HG02970 (cell line): Measurements from ENCODE around the gene TMEM250.

Source experiments
- ATAC-seq: cut with Tn5 transposase; IDR thresholded peaks from one replicate; pipeline ENCODE4 v1.9.1; 2021; ENCODE audit warnings: mild to moderate bottlenecking, moderate library complexity, moderate number of reproducible peaks; ENCODE audit not compliant: unreplicated experiment, low FRiP score

The TMEM250 gene

DNA sequence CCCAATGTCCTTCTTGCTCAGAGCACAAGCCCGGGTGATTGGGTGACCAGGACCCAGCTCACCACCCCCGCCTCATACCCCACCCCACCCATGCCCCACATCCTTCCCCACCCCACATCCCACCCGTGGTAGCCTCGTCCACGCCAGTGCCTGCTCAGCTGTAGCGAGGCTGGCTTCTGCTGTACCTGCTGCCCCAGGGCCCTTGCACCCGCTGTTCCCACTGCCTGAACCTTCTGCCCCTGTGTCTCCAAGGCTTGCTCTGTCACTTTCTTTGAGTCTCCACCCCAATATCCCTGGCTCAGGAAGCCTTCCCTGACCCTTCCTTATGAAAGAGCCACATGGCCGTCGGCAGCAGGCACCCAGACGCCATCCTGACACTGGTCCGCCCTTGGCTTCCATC lies 20.5 kb downstream of the TMEM250 start:
- ATAC-seq, result no peak

DNA sequence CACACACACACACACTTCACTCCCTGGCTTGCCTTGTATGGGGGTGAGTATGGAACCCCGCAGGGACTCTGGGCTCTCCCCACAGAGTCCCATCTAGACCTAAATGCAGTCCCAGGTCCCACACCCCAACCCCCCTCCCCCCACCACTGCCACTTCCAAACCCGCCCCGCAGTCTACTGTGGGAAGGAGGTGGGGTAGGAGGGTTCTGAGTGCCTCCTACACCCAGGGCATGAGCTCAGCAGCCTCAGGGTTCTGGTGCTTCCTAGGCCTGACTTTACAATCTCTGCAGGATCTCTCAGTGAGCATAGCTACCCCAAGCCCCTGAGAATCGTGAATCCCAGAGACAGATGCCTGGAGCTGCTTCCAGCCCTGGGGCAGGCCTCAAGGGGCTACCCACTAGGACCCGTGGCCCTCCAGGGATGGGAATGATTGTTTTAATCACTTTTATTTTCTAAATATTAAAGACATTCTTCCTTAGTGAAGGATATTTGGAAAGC lies 22.1 kb downstream of the TMEM250 start:
- no peak for ATAC-seq

DNA sequence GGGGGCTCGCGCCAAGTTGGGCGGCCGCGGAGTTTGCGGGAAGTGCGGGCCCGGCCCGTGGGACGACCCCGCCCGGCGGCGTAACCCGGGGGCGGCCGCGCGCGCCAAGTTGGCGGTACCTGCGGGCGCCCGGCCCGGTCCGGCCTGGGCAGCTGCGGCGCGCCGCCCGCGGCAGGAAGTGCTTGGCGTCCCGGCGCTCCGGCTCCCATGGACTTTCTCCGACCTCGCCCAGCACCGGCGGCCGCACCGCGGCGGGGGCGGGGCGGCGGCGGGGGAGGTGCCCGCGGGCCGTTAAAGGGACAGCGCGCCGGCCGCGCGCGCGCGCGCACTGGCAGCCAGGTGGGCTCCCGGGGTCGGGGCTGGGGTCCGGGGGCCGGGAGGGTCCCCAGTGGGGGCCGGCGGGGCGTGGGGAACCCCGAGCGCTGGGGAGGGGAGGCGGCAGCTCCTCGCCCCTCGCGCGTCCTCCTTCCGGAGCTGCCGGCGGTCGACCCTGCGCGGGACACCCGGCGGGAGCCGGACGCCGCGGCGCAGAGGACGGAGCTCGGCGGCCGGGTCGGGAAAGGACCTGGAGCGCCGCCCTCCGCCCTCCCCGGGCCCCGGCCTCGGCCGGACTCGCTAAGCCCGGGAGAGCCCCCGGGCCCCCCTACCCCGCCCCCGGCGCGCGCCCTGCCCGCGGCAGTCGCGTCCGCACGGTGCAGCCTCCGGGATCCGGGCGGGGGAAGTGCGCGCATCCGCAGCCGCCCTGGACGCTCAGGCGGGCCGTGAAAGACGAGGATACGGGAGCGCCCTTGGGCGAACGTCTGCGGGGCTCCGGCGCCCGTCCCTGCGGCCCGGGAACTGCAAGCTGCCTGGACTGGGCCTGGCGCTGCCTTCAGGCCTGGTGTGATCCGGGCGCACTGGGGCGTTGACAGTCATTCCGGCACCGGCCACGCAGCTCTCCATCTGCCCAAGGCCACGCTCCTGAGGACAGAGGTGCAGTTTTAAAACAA lies 23.3 kb downstream of the TMEM250 start, which contains the start of gene NACC2:
Gene NACC2 (minus strand): TSS at position 220 of the 989 bp plus-strand sequence. CDS start 44,768 bp downstream, outside the sequence.
- ATAC-seq, result no peak

DNA sequence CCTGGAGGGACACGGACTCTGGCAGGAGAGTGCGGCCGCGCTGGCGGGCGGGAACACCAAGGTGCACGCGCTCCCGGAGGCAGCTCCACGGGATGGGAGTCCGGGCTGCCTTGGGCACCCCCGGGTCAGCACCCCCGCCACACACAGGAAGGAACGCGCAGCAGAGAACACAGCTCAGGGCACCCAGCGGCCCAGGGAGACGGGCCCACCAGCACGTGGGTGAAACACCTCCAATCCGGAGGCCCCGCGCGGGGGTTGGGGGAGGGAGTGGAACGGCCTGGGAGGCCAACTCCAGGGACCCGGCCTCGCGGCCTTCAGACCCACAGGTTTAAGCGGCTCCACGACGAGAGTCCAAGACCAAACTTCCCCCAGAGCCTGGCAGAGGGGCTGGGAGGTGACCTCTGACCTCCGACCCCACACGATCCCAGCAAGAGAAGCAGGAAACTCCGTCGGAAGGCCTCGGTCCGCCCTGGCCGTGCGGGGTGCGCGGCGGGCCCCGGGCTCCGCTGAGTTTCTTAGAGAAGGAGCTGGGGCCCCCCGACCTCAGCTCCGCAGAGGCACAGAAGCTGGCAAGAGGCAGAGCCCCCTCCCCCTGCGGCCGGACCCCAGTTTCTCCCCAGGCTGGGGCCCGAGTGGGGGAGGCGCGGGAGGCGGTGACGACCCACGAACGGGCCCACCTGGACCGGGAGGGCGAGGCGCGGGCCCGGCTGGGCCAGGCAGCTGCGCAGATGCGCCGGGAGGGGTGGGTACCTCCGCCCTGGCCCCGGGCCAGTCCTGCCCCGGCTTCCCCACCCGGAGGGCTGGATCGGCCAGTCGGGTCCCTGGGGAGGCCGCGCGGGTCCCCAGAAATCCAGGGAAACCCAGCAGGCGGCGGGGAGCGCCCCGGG lies 24.4 kb downstream of the TMEM250 start:
- ATAC-seq, result no peak

DNA sequence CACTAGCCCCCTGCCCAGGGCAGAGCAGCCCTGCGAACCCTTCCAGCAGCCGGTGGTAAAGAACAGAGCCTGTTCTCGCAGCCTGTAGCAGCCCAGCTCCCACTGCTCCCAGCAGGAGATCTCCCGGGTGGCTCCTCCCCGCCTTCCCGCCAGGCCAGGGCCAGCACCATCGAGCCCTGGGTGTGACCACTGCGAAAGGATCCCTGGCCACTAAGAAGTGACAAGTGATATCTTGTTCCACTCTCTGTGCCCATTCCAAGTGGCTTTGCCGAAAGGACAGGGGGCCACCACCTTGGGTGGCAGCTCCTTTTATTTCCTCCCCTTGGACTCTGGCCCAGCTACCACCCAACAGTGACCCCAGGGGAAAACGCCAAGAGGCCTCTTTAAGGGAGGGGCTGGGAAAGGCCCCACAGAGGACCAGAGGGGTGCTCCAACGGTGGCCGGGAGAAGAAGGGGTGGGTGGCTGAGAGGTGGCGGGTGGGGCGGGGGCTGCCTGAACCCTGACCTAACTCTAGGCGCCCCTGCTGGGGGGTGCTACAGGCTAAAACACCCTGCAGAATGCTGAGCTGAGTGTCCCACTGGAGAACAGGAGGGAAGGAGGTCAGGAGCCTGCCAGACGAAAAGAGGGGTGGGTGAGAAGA lies 25.2 kb downstream of the TMEM250 start:
- ATAC-seq, result no peak

DNA sequence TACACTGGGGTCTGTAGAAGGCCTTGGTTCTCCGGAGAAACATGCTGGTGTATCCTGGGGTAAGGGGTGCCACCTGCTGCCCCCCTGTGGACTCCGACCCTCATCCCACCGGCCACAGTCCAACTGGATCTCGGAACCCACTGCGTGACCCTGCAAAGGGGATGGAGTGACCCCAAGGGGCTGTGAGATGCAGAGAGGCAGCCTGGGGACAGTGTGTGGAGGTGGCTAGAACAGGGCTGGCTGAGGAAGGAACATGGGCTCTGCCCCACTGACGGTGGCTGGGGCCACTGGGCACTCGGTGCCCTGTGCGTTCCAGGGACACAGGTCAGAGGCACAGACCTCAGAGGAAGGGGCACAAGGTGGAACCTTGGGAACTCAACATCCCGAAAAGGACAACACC lies 25.9 kb downstream of the TMEM250 start:
- ATAC-seq, result no peak

DNA sequence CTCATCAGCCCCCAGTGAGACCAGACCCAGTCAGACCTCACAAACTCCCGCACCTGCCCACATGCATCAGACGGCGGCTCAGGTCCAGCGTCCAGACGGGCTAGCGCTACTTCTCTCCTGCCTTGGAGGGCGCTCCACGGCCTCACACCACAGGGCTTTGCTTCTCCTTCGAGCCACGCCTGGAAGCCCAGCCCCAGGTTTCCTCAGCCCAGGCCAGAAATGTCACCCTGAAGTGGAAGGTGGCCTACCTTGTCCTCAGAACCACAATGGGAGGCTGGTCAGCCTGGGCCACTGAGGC lies 26.4 kb downstream of the TMEM250 start:
- no peak for ATAC-seq

DNA sequence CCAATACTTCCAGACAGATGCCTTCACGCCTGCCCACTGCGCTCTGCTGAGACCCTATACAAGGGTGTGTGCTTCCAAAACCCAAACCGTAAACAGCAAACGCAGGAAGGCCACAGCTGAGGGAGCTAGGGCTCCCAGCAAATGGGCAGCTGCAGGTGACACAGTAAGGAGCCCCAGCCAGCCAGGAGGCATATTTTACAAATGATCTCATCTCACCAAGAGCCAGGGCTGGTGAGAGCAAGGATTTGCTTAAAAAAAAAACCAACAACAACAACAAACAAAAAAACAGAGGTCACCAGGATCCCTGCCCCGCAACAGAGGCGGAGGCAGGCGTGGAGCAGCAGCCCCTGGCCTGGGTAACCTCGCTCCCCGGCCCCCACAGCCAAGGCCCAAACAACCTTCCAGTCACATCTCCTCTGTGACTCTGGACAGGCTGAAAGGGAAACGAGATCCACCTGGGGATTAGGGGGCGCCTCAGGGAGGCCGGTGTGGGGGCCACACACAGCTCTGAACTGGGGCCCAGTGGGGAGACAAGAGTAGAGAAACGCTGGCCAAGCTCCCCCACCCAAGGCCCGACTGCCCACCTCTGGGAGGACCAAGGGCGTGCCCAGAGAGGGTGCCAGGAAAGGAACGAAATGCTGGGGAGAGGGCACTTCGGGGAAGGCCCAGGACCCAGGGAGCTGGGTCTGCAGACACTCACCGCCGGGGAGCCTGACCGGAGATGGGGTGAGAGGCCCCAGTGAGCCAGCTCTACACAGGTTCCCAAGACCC lies 26.9 kb downstream of the TMEM250 start:
- no peak for ATAC-seq

DNA sequence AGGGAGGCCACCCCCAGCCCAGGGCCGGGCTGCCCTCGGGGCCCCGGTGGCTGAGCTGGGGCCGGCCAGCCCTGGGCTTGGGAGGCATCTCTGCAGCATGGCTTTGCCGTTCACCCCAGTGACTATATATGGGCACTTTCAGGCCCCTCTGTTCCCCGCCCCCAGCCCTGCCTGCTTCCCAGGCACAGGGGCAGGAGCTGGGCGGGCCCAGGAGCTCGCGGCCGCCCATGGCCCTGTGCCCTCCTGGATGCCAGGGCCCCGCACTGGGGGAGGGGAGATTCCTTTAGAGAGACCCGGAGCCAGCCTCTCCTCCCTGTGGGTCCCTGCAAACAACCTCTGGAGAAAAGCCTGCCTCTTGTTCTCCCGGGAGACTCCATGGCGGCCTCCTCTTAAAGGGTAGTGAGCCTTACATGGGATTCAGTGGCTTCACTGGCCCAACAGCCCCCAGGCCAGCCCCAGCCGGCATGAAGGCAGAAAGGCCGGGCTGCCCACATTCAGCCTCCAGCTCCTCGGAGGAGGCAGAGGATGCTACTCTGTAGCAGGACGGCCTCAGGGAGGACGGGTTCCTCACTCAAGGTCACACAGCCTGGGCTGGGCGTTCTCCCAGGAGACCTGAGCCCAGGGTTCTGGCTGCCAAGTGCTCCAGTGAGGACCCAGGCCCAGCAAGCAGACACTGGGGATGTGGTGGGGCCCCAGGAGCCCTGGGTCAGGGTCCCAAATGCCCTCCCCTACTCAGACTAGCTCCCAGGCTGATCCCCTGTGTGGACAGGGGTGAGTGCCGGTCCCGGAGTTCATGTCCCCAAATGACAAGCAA lies 27.7 kb downstream of the TMEM250 start:
- no peak for ATAC-seq

DNA sequence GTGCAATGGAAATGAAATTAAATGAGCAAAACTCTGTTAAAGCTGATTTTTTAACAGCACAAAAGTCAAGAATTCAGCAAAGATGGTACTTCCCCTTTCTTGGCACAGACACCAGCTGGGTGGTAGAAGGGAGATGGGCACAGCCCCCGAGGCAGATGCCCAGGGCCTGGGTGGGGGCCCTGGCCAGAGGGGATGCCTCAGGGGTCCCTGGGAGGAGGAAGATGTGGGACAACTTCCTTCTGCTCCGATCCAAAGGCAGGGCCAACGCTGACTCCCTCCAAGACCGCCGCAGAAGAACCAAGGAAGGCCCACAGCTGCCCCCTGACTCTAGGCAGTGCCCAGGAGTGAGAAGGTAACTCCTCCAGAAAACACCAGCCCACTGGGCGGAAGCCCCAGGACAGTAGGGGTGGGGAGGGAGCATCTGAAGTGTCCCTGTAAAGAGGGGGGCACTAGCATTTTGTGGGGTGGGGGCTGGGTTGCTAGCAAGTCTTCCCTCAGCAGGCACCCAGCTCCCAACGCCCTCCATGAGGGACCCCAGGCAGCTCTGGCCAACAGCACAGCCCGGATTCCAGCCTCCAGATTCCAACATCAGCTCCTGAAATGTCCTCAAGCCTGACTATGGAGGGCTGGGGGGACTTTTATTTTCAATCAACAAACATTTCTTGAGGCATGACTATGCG lies 28.5 kb downstream of the TMEM250 start:
- ATAC-seq, result no peak

DNA sequence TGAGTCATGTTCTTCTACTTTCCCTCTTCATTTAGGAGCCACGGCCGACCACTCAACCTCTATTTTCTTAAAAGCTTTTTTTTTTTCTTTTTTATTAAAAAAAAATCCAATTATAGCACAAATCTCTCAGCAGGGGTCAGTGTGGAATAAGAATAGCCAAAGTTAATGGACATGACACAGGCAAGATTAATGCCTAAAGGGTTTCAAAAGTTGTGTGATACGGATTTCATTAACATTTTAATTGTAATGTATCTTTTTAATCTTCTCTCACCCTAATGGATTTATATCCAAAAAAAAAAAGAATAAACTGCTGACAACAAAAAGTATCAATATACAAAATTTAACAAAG lies 29.0 kb downstream of the TMEM250 start:
- no peak for ATAC-seq

DNA sequence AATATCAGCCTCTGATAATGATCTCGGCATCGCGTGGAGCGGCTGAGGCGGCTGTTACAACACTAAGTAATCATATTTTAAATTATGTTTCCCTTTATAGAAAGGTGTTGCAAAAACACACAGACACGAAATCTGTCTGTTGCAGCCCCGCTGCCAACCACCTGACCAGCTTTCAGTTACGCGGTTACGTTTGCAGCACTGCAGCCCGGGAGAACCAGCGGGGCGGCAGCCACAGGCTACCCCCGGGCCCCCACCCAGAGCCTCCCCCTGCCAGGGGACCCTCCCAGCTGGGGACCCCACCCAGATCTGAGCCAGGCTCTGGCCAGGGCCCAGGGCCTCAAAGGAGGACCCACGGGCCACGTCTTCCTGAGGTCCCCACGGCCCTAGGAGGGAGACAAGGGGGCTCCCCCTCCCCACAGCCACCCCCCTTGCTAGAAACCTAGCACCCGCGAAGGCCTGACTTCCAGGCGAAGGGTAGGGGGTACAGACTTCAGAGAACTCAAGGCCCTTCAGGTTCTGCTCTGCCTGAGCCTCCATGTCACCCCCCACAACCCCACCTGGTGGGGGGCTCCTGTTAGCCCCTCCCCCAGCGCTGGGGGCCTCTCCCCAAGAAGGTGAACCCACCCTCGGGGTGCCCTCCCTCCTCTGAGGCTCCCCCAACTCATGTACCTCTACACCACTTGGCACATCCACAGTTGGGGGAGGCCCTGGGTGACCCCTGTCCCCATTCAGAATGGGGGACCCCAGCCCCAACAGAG lies 29.6 kb downstream of the TMEM250 start:
- ATAC-seq, result no peak

DNA sequence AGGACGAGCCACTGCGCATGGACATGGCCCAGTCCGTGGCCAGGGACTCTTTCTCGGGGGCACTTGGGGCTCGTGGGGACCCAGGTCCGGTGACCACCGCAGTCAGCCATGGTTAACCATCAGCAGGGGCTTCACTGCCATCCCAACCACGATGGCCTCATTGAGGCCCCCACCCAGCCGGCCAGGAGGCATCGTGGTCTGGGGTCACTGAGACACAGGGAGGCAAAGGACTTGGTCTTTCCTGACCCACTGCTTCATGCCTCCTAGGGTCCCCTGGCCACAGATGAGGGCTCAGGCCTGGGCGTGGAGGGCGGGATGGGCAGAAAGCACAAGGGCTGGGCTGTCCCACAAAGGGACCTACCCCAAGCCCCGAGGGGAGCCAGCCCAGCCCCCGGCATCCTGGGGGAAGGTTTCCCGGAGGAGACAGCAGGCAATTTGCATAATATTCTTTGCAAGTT lies 30.2 kb downstream of the TMEM250 start:
- no peak for ATAC-seq

DNA sequence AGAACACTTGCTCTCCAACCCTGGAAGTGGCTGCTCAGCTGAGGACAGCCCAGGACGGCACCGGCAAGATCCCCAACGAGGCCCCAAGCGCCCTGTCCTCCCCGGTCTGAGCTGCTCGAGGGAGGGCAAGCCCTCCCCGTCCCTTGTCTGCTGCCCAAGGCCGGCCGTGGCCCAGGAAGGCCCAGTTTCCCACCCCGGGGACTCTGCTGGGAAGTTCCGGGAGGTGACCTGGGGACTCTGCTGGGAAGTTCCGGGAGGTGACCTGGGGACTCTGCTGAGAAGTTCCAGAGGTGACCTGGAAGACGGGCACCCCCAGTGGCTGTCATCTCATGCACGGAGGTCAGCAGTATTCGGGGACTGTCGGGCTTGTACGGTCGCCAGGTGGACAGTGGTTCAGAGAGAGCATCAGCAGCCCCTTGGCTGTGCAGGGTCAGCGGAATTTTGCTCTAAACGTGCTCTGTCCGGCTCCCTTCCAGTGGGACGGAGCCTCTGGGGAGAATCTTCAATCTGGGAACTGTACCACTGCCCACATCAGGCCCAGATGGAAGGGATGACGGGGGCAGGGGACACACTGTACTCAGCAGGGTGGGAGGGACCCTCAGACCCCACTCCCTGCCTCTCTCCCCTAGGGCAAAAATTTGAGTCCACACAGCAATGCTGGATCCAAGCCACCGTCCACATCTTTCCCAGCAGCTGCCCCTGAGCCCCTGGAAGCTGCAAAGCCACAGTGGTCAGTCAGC lies 30.8 kb downstream of the TMEM250 start:
- no peak for ATAC-seq

DNA sequence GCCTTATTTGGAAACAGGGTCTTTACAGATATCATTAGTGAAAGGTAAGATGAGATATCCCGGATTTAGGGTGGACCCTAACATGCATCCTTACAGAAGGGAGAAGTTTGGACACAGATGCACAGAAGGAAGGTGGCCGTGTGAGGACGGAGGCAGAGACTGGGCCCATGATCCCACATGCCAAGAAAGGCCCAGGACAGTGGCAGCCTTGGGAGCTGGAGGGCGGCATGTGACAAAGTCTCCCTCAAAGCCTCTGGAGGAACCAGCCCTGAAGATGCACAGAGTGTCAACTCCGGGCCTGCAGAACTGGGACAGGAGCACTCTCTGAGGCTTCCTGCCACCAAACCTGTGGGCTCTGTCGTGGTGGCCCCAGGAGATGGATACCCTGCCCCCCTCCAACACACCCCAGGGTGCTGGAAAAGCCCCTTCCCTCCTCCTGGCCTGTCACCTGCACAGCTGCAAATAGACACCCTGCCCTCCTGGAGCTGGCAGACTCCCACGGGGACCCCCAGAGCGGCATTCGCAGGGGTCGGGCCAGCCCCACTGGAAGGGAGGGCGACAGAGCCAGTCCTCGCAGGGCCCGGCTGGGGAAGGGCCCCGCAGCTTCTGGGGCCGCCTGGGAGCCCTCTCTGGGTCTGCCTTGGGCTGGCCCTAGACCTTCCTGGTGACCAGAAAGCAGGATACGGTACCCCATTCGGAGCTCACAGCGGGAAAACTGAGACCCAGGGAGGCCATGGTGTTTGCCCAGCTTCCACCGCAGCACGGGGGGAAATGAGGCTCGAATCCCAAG lies 31.5 kb downstream of the TMEM250 start:
- ATAC-seq, result no peak

DNA sequence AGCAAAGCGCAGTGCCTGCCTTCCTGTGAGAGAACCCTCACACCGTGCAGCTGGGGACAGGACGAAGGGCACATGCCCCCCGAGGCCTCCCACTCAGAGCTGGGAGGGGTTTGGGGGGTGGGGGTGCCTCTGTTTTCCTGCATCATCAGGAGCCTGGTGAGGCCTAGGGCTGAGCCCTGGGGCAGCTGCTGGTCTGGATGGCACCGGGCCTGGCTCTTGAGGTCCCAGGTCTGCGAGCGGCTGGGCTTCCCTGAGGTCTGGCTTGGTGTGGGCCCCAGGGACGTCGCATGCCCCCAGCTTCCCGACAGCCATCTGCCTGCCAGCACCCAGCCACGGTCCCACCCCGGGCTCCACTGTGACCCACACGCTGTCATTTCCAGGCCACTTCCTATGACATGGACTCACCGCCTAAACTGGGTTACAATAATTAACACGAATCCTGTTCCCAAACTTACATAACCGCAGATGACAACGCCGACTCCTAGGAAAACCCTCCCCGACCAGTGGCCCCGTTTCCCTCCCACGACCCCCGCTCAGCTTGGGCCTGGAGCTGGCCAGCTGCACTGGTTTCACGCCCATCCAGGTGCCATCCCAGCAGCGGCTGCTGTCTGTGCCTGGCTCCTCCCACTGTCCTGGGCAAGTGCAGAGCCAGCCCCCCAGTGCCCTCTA lies 32.3 kb downstream of the TMEM250 start:
- no peak for ATAC-seq
